Dedifferentiated amniotic fluid mesenchymal stem cell (primary cell): Measurements from ENCODE around the gene GPR78.
"Not testable (repeated sequence)": the region's sequence is repeated elsewhere in the genome, so short reads cannot be mapped to it uniquely, and the experiment has no call there.

Experiments
- DNase-seq: peaks from one replicate; pipeline ENCODE4 v3.0.0-alpha.2; 2016; ENCODE audit errors: extremely low spot score

The GPR78 gene

GRCh38 chr4:8560265-8561047 lies 19.7 kb upstream of the GPR78 start:
- no peak for DNase-seq

- DNase-seq, result no peak
Measured at GRCh38 chr4:8564595-8564994, 15.6 kb upstream of the GPR78 start.

GRCh38 chr4:8568068-8568668 lies 12.0 kb upstream of the GPR78 start:
- peak; percentile 42 for DNase-seq

GRCh38 chr4:8570201-8570600 lies 10.0 kb upstream of the GPR78 start:
- DNase-seq, result no peak

- DNase-seq, result no peak
Measured at GRCh38 chr4:8571702-8572685, 8.2 kb upstream of the GPR78 start.

GRCh38 chr4:8573266-8573665 lies 6.9 kb upstream of the GPR78 start:
- DNase-seq, result no peak

GRCh38 chr4:8574796-8575370 lies 5.3 kb upstream of the GPR78 start:
- DNase-seq, result no peak

- no peak for DNase-seq
Measured at GRCh38 chr4:8575457-8575856, 4.7 kb upstream of the GPR78 start.

- DNase-seq, result not testable (repeated sequence)
Measured at GRCh38 chr4:8576591-8576990, 3.6 kb upstream of the GPR78 start.

GRCh38 chr4:8577046-8577445 lies 3.1 kb upstream of the GPR78 start:
- no peak for DNase-seq

- no peak for DNase-seq
Measured at GRCh38 chr4:8577972-8578371, 2.2 kb upstream of the GPR78 start.

- DNase-seq, result no peak
Measured at GRCh38 chr4:8578717-8579116, 1.5 kb upstream of the GPR78 start.

GRCh38 chr4:8579526-8580320 lies 469 bp upstream of the GPR78 start:
- no peak for DNase-seq

GRCh38 chr4:8581094-8581861 lies 1.1 kb downstream of the GPR78 start:
- DNase-seq, result no peak

GRCh38 chr4:8582016-8582415 lies 1.8 kb downstream of the GPR78 start:
- DNase-seq, result no peak

- DNase-seq, result no peak
Measured at GRCh38 chr4:8582436-8582835, 2.2 kb downstream of the GPR78 start.

GRCh38 chr4:8582941-8583654 lies 2.9 kb downstream of the GPR78 start:
- DNase-seq, result no peak

- DNase-seq, result no peak
Measured at GRCh38 chr4:8583655-8584025, 3.4 kb downstream of the GPR78 start.

GRCh38 chr4:8585186-8585585 lies 5.0 kb downstream of the GPR78 start:
- no peak for DNase-seq

- DNase-seq, result no peak
Measured at GRCh38 chr4:8585721-8586212, 5.6 kb downstream of the GPR78 start.
